CD14-positive monocyte (primary cell): ENCODE results near the gene OCSTAMP. TPM values are rescaled to one million over a fixed set of nuclear protein-coding genes. Genes with fewer than 3 reads are reported as not detected.
A peak's percentile ranks its signal among the peaks of the same experiment; 100 is the strongest.

Source experiments
- DNase-seq, 3 donors: peaks; one replicate each; pipeline ENCODE4 v3.0.0-alpha.2; 2011 to 2022
- H2AFZ ChIP-seq: 2 replicates; pipeline ENCODE4 v1.6.0; 2012; ENCODE audit warnings: mild to moderate bottlenecking, low read depth, low read length, inconsistent platforms; ENCODE audit not compliant: insufficient read depth, poor library complexity, severe bottlenecking
- H3K27ac ChIP-seq, 2 donors: 1 replicate in 1 of 2; 2 replicates in 1 of 2; pipeline ENCODE4 v1.5.1; 2012 to 2013; ENCODE audit warnings: low read length in 2 of 2, control low read depth in 1 of 2, inconsistent platforms in 1 of 2, low read depth in 1 of 2, mild to moderate bottlenecking in 1 of 2
- H3K27me3 ChIP-seq, 2 donors: one replicate each; pipeline versions ENCODE4 v1.6.0 to v1.6.1; 2011 to 2013; ENCODE audit warnings: low read length in 2 of 2; ENCODE audit not compliant: control insufficient read depth in 2 of 2, insufficient read depth in 2 of 2
- H3K36me3 ChIP-seq, 2 donors: replicated peaks in 1 of 2; 1 replicate in 1 of 2; 2 replicates in 1 of 2; pipeline versions ENCODE4 v1.5.1 to v1.6.1; 2012 to 2013; ENCODE audit warnings: low read length in 2 of 2, control low read depth in 1 of 2, inconsistent platforms in 1 of 2, mild to moderate bottlenecking in 1 of 2; ENCODE audit not compliant: insufficient read depth in 2 of 2, control insufficient read depth in 1 of 2
- H3K4me1 ChIP-seq, 2 donors: 1 replicate in 1 of 2; 2 replicates in 1 of 2; pipeline versions ENCODE4 v1.5.1 to v1.6.1; 2012 to 2013; ENCODE audit warnings: low read length in 2 of 2, control low read depth in 1 of 2, inconsistent platforms in 1 of 2, mild to moderate bottlenecking in 1 of 2, moderate library complexity in 1 of 2; ENCODE audit not compliant: insufficient read depth in 2 of 2, control insufficient read depth in 1 of 2
- H3K4me2 ChIP-seq: replicated peaks from 2 replicates; pipeline ENCODE3; 2012; ENCODE audit warnings: low read length, moderate library complexity, mild to moderate bottlenecking; ENCODE audit not compliant: poor library complexity, severe bottlenecking; ENCODE audit errors: extremely low read depth
- H3K4me3 ChIP-seq, 3 experiments: fragments of 200-600 bp in 1 of 3; sonication (generic) in 1 of 3; replicated peaks in 1 of 3; 1 replicate in 2 of 3; 2 replicates in 1 of 3; pipeline ENCODE4 v1.5.1; 2011 to 2013; ENCODE audit warnings: low read length in 3 of 3, mild to moderate bottlenecking in 3 of 3, control low read depth in 2 of 3, low read depth in 2 of 3, inconsistent platforms in 1 of 3, moderate library complexity in 1 of 3
- H3K79me2 ChIP-seq: 2 replicates; pipeline ENCODE4 v1.6.0; 2012; ENCODE audit warnings: mild to moderate bottlenecking, control low read depth, inconsistent platforms, low read length, moderate library complexity; ENCODE audit not compliant: insufficient read depth
- H3K9ac ChIP-seq: 2 replicates; pipeline ENCODE4 v1.6.0; 2017; ENCODE audit warnings: low read length, mild to moderate bottlenecking; ENCODE audit not compliant: insufficient read depth, poor library complexity, severe bottlenecking
- H3K9me3 ChIP-seq, 2 donors: replicated peaks in 1 of 2; 1 replicate in 1 of 2; 2 replicates in 1 of 2; pipeline versions ENCODE4 v1.5.1 to v1.6.1; 2012 to 2013; ENCODE audit warnings: low read length in 2 of 2, control low read depth in 1 of 2; ENCODE audit not compliant: control insufficient read depth in 1 of 2, insufficient read depth in 1 of 2
- H4K20me1 ChIP-seq: 2 replicates; pipeline ENCODE4 v1.6.0; 2012; ENCODE audit warnings: mild to moderate bottlenecking, low read length, control low read depth, moderate library complexity; ENCODE audit not compliant: insufficient read depth
- H3K27ac Mint-ChIP-seq, 7 donors: one replicate each; pipeline ENCODE4 v1.8.0; 2020; ENCODE audit warnings: mild to moderate bottlenecking in 7 of 7, mixed read lengths in 7 of 7, moderate library complexity in 6 of 7, inconsistent platforms in 2 of 7
- H3K27me3 Mint-ChIP-seq, 3 donors: one replicate each; pipeline ENCODE4 v1.8.0; 2021 to 2022; ENCODE audit warnings: low read depth in 3 of 3, mild to moderate bottlenecking in 3 of 3, mixed read lengths in 3 of 3, moderate library complexity in 3 of 3, inconsistent platforms in 1 of 3
- H3K36me3 Mint-ChIP-seq, 2 donors: one replicate each; pipeline ENCODE4 v1.8.0; 2020; ENCODE audit warnings: mixed read lengths in 2 of 2, inconsistent platforms in 1 of 2, mild to moderate bottlenecking in 1 of 2
- H3K4me1 Mint-ChIP-seq: one replicate; pipeline ENCODE4 v1.8.0; 2020; ENCODE audit warnings: mild to moderate bottlenecking, mixed read lengths
- H3K4me3 Mint-ChIP-seq, 2 donors: one replicate each; pipeline ENCODE4 v1.8.0; 2020; ENCODE audit warnings: mild to moderate bottlenecking in 2 of 2, mixed read lengths in 2 of 2, moderate library complexity in 1 of 2
- H3K9me3 Mint-ChIP-seq, 7 donors: one replicate each; pipeline ENCODE4 v1.8.0; 2020 to 2022; ENCODE audit warnings: mixed read lengths in 7 of 7, mild to moderate bottlenecking in 6 of 7, moderate library complexity in 6 of 7, inconsistent platforms in 2 of 7
- CTCF ChIP-seq: fragments of 200-600 bp; IDR thresholded peaks from one replicate; pipeline ENCODE4 v1.8.0; 2022; ENCODE audit warnings: antibody characterized with exemption, mild to moderate bottlenecking
- WGBS: methylation state at CpG from one replicate; pipeline ENCODE4 v1.1.5; 2013; ENCODE audit warnings: missing lambda C conversion rate; ENCODE audit not compliant: insufficient coverage; 5-methylcytosine and 5-hydroxymethylcytosine counted together
- intact Hi-C, 2 donors: fragments of 100-400 bp; cut with micrococcal nuclease; formaldehyde crosslinking; loops; one replicate each; pipeline versions ENCODE4 v1.15.0 to v1.15.1; 2023
- polyA plus RNA-seq, 3 donors: library from polyadenylated mRNA; depleted of rRNA in 1 of 3; unstranded in 2 of 3; stranded (reverse) in 1 of 3; fragments of 300-500 nt in 2 of 3; fragments of >200 nt in 1 of 3; fragmentation: Illumina TruSeq in 2 of 3; gene quantifications; 1 replicate in 2 of 3; 2 replicates in 1 of 3; pipeline ENCODE4 v1.2.3, GENCODE V29; 2012 to 2021

Gene OCSTAMP
- polyA plus RNA-seq, 3 donors = not detected

GRCh38 chr20:46543033-46543432 lies 7.4 kb downstream of the OCSTAMP start:
- Mint-ChIP-seq H3K4me3 (peak overlapping the region in 1 of 2 donors; percentile 65), H3K9me3 (peaks cover 0 to 4% (median 0%) of the 10 kb centered on the region in 7 donors), H3K27me3 (peaks cover 30 to 37% (median 35%) of the 10 kb centered on the region in 3 donors), H3K4me1 (peaks cover 17% of the 10 kb centered on the region), H3K36me3 (no peaks in the 10 kb centered on the region), H3K27ac (no peak overlapping the region)
- DNase-seq = no peak
- Histone ChIP-seq H2AFZ (no peak overlapping the region), H3K27me3 (peaks cover 30 to 52% of the 10 kb centered on the region in 2 donors), H3K4me2 (no peak overlapping the region), H3K79me2 (no peaks in the 10 kb centered on the region), H4K20me1 (no peaks in the 10 kb centered on the region), H3K4me3 (no peak overlapping the region), H3K36me3 (no peaks in the 10 kb centered on the region), H3K9ac (no peak overlapping the region), H3K4me1 (peaks cover 20 to 21% of the 10 kb centered on the region in 2 donors), H3K27ac (no peak overlapping the region), H3K9me3 (no peaks in the 10 kb centered on the region)
- 71% methylated on average over 2 of the region's 4 CpGs for WGBS
- intact Hi-C loops = no loop called here
- no peak for TF ChIP-seq CTCF

GRCh38 chr20:46541229-46541935 lies 9.1 kb downstream of the OCSTAMP start:
- Histone ChIP-seq H3K79me2 (no peaks in the 10 kb centered on the region), H3K9me3 (no peaks in the 10 kb centered on the region), H3K4me3 (no peak overlapping the region), H3K36me3 (no peaks in the 10 kb centered on the region), H2AFZ (no peak overlapping the region), H3K4me1 (peaks cover 19 to 20% of the 10 kb centered on the region in 2 donors), H3K4me2 (no peak overlapping the region), H3K27ac (no peak overlapping the region), H3K9ac (no peak overlapping the region), H4K20me1 (no peaks in the 10 kb centered on the region), H3K27me3 (peaks cover 25 to 36% of the 10 kb centered on the region in 2 donors)
- no peak for TF ChIP-seq CTCF
- Mint-ChIP-seq H3K4me3 (peak overlapping the region in 1 of 2 donors; percentile 57), H3K4me1 (peaks cover 17% of the 10 kb centered on the region), H3K9me3 (peaks cover 0 to 4% (median 0%) of the 10 kb centered on the region in 7 donors), H3K27ac (no peak overlapping the region), H3K27me3 (peaks cover 30 to 42% (median 41%) of the 10 kb centered on the region in 3 donors), H3K36me3 (no peaks in the 10 kb centered on the region)
- 77% methylated on average over 35 of the region's 36 CpGs for WGBS
- intact Hi-C loops = no loop called here
- DNase-seq = no peak
